RWPE1 (cell line): Measurements from ENCODE around the gene TBC1D5.
"Not testable (repeated sequence)": the region's sequence is repeated elsewhere in the genome, so short reads cannot be mapped to it uniquely, and the experiment has no call there.

Experiments used
- CTCF ChIA-PET: fragments of 350-600 bp; sonication (Branson Sonifier 250); formaldehyde crosslinking; extraction: SDS; loops from one replicate; lab custom pipeline; 2021; lab: Yijun Ruan, JAX
- POLR2A ChIA-PET: fragments of 400-600 bp; formaldehyde crosslinking; extraction: SDS; loops from one replicate; lab custom pipeline; 2020; ENCODE audit warnings: antibody characterized with exemption; ENCODE audit not compliant: low non-redundant PET; lab: Yijun Ruan, JAX
- DNase-seq: peaks from one replicate; pipeline ENCODE4 v3.0.0; 2012; ENCODE audit warnings: low spot score
- H3K27ac ChIP-seq: fragments of 450-650 bp; 2 replicates; pipeline ENCODE4 v1.5.1; 2017
- TF ChIP-seq, protein P1 (sequence below): fragments of 450-650 bp; conservative IDR thresholded peaks from 2 replicates; pipeline ENCODE4 v1.5.1; 2017; ENCODE audit warnings: low read depth, mild to moderate bottlenecking

TBC1D5 gene

DNA sequence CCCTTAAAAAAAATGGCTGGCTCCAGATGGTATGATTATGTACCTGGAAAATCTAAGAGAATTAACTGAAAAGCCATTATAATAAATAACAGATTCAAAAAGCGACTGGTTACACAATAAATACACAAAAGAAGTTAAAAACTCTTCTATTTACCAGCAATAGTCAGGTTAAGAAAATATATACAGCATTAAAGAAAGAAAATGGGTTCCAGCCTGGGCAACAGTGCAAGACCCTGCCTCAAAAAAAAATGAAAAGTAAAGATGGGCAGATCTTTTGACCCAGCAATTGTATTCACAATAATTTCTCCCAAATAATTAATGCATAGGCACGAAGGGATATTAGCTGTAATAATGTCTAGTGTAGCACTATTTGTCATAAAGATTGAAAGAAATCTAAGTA, 8.7 kb downstream of the TBC1D5 start:
- no peak for DNase-seq
- POLR2A ChIA-PET: no interaction called here
- TF ChIP-seq, protein P1, sequence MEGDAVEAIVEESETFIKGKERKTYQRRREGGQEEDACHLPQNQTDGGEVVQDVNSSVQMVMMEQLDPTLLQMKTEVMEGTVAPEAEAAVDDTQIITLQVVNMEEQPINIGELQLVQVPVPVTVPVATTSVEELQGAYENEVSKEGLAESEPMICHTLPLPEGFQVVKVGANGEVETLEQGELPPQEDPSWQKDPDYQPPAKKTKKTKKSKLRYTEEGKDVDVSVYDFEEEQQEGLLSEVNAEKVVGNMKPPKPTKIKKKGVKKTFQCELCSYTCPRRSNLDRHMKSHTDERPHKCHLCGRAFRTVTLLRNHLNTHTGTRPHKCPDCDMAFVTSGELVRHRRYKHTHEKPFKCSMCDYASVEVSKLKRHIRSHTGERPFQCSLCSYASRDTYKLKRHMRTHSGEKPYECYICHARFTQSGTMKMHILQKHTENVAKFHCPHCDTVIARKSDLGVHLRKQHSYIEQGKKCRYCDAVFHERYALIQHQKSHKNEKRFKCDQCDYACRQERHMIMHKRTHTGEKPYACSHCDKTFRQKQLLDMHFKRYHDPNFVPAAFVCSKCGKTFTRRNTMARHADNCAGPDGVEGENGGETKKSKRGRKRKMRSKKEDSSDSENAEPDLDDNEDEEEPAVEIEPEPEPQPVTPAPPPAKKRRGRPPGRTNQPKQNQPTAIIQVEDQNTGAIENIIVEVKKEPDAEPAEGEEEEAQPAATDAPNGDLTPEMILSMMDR: no peak
- CTCF ChIA-PET: no interaction called here
- no peak overlapping the region for H3K27ac ChIP-seq

DNA sequence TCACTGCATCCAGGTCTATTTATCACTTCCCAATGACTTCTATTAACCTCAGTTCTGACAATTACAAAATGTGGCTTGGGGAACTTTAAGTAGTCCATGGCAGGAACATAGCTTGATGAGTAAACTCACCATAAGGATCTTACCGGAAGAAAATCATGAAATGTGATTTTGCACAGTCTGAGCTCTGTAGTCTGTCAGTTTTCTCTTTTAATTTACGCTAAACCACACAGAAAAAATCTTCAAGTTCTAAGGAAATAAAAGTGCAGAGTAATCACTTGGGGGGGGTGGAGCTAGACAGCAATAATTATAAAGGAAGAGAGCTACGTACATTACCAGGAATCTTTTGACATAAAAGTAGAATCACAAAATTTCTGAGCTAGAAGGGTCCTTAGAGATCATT, 9.2 kb downstream of the TBC1D5 start:
- CTCF ChIA-PET: no interaction called here
- H3K27ac ChIP-seq: no peak overlapping the region
- TF ChIP-seq, protein P1: no peak
- POLR2A ChIA-PET: no interaction called here
- no peak for DNase-seq

DNA sequence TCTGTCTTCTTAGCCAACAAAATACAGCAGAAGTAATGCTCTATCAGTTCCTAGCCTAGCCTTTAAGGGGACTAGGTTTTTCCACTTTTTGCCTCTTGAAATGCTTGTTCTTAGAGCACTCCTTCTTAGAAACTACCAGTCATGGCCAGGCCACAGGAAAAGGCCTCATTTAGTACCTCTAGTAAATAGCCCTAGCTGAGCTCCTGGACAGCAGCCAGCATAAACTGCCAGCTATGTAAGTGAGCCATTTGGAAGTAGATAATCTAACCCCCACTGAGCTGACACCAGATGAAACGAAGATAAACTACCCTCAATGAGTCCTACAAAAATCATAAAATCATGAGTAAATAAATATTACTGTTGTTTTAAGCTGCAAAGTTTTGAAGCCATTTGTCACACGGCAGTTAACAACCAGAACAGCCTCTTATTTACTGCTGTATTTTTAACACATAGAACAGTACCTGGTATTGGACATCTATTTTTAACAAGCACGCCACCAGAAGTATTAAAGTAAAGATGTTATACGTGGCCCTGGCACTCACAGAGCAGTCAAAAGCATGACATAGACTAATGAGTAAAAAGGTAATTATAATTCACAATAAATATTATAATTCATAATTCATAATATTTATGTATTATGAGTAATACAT, 12.0 kb downstream of the TBC1D5 start:
- CTCF ChIA-PET: no interaction called here
- DNase-seq: no peak
- TF ChIP-seq, protein P1: no peak
- H3K27ac ChIP-seq: no peak overlapping the region
- POLR2A ChIA-PET: no interaction called here

DNA sequence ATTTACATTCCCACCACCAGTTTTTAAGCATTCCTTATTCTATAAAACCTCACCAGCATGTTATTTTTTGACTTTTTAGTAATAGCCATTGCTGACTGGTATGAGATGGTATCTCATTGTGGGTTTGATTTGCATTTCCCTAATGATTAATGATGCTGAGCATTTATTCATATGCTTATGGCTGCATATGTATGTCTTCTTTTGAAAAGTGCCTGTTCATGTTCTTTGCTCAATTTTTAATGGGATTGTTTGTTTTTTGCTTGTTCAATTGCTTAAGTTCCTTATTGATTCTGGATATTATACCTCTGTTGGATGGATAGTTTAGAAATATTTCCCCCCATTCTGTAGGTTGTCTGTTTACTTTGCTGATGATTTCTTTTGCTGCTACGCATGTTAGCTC, 16.1 kb downstream of the TBC1D5 start:
- DNase-seq: no peak
- POLR2A ChIA-PET: no interaction called here
- TF ChIP-seq, protein P1: no peak
- H3K27ac ChIP-seq: no peak overlapping the region
- CTCF ChIA-PET: interaction anchor here (0.6 kb wide), 1 partner anchor 12 kb away, joined by 5 read pairs; no protein-coding TSS in a partner anchor

DNA sequence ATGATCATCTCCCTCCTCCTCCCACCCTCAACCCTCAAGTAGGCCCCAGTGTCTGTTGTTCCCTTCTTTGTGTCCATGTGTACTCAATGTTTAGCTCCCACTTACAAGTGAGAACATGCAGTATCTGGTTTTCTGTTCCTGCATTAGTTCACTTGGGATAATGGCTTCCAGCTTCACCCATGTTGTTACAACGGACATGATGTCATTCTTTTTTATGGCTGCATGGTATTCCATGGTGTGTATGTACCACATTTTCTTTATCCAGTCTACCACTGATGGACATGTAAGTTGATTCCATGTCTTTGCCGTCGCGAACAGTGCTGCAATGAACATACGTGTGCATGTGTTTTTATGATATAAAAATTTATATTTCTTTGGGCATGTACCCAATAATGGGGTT, 16.6 kb downstream of the TBC1D5 start:
- DNase-seq, CTCF ChIA-PET, H3K27ac ChIP-seq: not testable (repeated sequence)

DNA sequence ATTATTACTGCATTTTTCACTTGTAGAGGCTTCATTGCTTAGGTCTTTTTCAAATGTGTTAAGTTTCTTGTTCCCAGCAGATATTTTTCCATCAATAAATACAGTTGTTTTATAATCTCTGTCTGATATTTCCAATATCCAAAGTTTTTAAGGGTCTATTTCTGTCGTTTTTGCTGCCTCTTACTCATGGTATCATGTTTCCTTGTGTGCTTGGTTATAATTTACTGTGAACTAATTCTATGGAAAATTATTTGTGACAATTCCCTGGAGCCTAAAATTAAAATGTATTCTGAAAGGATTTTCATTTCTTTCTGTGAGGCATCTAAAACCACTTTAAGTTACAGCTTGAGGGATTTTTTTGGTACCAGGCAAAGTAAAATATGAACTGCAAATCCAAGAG, 17.5 kb downstream of the TBC1D5 start:
- TF ChIP-seq, protein P1: no peak
- POLR2A ChIA-PET: no interaction called here
- CTCF ChIA-PET: no interaction called here
- no peak for DNase-seq
- H3K27ac ChIP-seq: no peak overlapping the region

More for the DNA sequence above, 16.6 kb downstream of the TBC1D5 start:
- POLR2A ChIA-PET: not testable (repeated sequence)

DNA sequence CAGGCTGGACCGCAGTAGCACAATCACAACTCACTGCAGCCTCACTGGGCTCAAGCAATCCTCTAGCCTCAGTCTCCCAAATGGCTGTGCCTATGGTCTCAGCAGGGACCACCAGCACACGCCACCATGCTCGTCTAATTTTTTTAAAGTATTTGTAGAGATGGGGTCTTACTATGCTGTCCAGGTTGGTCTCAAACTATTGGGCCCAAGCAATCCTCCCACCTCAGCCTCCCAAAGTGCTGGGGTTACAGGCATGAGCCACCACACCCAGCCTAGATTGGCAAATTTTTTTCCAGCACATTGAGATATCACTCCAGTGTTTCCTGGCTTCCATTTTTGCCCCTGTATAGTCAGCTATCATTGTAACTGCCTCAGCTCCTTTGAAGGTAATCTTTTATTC, 18.3 kb downstream of the TBC1D5 start:
- POLR2A ChIA-PET: no interaction called here
- TF ChIP-seq, protein P1: no peak
- CTCF ChIA-PET: interaction anchor here (0.6 kb wide), 1 partner anchor 116 kb away, joined by 4 read pairs; no protein-coding TSS in a partner anchor
- H3K27ac ChIP-seq: no peak overlapping the region
- DNase-seq: no peak
